HEK293 (cell line): ENCODE results near the gene CXCL3.

Experiments
- HOXD13 ChIP-seq: sonication (generic); formaldehyde crosslinking; IDR thresholded peaks from 2 replicates; pipeline ENCODE4 v1.8.0; 2022; ENCODE audit warnings: missing genetic modification reagents, borderline replicate concordance
- SCRT2 ChIP-seq: fragments of 450-650 bp; formaldehyde crosslinking; IDR thresholded peaks from 2 replicates; pipeline ENCODE4 v1.5.1; 2016; ENCODE audit warnings: missing biosample characterization, missing genetic modification characterization
- SP3 ChIP-seq: fragments of 450-650 bp; formaldehyde crosslinking; IDR thresholded peaks from 2 replicates; pipeline ENCODE4 v1.5.1; 2016; ENCODE audit warnings: missing biosample characterization, missing genetic modification characterization
- ZEB2 ChIP-seq: fragments of 450-650 bp; formaldehyde crosslinking; IDR thresholded peaks from 2 replicates; pipeline ENCODE4 v1.5.1; 2016; ENCODE audit warnings: missing biosample characterization, missing genetic modification characterization
- ZNF121 ChIP-seq: fragments of 450-650 bp; formaldehyde crosslinking; IDR thresholded peaks from 2 replicates; pipeline ENCODE4 v1.5.1; 2016; ENCODE audit warnings: missing biosample characterization, missing genetic modification characterization
- ZNF211 ChIP-seq: fragments of 450-650 bp; formaldehyde crosslinking; IDR thresholded peaks from 2 replicates; pipeline ENCODE4 v1.5.1; 2016; ENCODE audit warnings: low read depth, missing biosample characterization, missing genetic modification characterization
- TF ChIP-seq, protein P1 (sequence below): fragments of 450-650 bp; formaldehyde crosslinking; IDR thresholded peaks from 2 replicates; pipeline ENCODE4 v1.5.1; 2016; ENCODE audit warnings: missing biosample characterization, missing genetic modification characterization
- TF ChIP-seq, protein P2 (sequence below): fragments of 450-650 bp; formaldehyde crosslinking; IDR thresholded peaks from 2 replicates; pipeline ENCODE4 v1.5.1; 2016; ENCODE audit warnings: missing biosample characterization, missing genetic modification characterization
- TF ChIP-seq, protein P3 (sequence below): fragments of 450-650 bp; formaldehyde crosslinking; IDR thresholded peaks from 2 replicates; pipeline ENCODE4 v1.5.1; 2016; ENCODE audit warnings: missing biosample characterization, missing genetic modification characterization

DNA sequence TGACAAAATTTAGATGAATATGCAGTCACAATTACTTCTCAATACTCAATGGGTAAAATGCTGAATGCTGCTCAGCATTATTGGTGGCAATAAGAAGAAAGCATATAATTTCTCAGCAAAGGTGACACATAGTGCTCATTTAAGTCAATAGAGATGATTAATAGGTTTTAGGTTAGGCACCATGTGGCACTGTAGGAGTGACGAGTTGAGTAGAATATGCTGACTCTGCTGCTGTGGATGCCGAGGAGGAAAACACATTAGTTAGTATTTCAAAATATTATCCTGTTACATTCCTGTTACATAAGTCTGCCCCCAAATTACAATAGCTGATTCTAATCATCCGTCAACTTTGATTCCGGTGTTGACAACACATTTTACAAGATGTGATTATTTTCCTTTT, 26.4 kb downstream of the CXCL3 start:
- TF ChIP-seq, protein P1, sequence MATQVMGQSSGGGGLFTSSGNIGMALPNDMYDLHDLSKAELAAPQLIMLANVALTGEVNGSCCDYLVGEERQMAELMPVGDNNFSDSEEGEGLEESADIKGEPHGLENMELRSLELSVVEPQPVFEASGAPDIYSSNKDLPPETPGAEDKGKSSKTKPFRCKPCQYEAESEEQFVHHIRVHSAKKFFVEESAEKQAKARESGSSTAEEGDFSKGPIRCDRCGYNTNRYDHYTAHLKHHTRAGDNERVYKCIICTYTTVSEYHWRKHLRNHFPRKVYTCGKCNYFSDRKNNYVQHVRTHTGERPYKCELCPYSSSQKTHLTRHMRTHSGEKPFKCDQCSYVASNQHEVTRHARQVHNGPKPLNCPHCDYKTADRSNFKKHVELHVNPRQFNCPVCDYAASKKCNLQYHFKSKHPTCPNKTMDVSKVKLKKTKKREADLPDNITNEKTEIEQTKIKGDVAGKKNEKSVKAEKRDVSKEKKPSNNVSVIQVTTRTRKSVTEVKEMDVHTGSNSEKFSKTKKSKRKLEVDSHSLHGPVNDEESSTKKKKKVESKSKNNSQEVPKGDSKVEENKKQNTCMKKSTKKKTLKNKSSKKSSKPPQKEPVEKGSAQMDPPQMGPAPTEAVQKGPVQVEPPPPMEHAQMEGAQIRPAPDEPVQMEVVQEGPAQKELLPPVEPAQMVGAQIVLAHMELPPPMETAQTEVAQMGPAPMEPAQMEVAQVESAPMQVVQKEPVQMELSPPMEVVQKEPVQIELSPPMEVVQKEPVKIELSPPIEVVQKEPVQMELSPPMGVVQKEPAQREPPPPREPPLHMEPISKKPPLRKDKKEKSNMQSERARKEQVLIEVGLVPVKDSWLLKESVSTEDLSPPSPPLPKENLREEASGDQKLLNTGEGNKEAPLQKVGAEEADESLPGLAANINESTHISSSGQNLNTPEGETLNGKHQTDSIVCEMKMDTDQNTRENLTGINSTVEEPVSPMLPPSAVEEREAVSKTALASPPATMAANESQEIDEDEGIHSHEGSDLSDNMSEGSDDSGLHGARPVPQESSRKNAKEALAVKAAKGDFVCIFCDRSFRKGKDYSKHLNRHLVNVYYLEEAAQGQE (tag by site-specific recombination), result no peak
- TF ChIP-seq, protein P2, sequence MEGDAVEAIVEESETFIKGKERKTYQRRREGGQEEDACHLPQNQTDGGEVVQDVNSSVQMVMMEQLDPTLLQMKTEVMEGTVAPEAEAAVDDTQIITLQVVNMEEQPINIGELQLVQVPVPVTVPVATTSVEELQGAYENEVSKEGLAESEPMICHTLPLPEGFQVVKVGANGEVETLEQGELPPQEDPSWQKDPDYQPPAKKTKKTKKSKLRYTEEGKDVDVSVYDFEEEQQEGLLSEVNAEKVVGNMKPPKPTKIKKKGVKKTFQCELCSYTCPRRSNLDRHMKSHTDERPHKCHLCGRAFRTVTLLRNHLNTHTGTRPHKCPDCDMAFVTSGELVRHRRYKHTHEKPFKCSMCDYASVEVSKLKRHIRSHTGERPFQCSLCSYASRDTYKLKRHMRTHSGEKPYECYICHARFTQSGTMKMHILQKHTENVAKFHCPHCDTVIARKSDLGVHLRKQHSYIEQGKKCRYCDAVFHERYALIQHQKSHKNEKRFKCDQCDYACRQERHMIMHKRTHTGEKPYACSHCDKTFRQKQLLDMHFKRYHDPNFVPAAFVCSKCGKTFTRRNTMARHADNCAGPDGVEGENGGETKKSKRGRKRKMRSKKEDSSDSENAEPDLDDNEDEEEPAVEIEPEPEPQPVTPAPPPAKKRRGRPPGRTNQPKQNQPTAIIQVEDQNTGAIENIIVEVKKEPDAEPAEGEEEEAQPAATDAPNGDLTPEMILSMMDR (tag by site-specific recombination), result no peak
- no peak for TF ChIP-seq SCRT2 (tag by site-specific recombination)
- no peak for TF ChIP-seq SP3 (tag by site-specific recombination)
- TF ChIP-seq ZNF121 (tag by site-specific recombination), result no peak
- TF ChIP-seq HOXD13, result no peak
- TF ChIP-seq, protein P3, sequence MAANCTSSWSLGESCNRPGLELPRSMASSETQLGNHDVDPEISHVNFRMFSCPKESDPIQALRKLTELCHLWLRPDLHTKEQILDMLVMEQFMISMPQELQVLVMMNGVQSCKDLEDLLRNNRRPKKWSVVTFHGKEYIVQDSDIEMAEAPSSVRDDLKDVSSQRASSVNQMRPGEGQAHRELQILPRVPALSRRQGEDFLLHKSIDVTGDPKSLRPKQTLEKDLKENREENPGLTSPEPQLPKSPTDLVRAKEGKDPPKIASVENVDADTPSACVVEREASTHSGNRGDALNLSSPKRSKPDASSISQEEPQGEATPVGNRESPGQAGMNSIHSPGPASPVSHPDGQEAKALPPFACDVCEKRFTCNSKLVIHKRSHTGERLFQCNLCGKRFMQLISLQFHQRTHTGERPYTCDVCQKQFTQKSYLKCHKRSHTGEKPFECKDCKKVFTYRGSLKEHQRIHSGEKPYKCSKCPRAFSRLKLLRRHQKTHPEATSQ (tag by site-specific recombination), result no peak
- no peak for TF ChIP-seq ZNF211 (tag by site-specific recombination)
- no peak for TF ChIP-seq ZEB2 (tag by site-specific recombination)
